Measurements from ENCODE around the gene RSU1.

DNA sequence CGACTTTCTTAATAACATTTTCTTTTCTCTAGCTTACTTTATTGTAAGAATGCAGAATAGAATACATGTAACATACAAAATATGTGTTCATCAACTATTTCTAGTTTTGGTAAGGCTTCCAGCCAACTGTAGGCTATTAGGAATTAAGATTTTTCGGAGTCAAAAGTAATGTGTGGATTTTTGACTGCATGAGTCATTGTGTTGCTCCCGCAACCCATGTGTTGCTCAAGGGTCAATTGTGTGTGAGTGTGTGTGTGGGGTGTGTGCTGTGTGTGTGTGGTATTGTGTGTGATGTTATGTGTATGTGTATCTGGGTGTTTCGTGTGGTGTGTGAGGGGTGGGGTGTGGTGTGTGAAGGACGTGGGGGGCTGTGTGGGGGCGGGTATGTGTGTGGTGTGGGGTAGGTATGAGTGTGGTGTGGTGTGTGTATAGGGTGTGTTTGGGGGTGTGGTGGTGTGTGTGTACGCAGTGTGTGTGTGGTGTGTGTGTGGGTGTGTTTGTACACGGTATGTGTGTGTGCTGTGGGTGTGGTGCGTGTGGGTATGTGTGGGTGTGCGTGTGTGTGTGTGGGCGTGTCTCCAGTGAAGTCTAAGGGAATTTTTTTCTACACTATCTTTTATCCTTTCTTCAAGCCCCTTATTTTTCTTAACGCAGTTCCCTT lies 60.5 kb downstream of the RSU1 start:
- TF ChIP-seq, protein P1, sequence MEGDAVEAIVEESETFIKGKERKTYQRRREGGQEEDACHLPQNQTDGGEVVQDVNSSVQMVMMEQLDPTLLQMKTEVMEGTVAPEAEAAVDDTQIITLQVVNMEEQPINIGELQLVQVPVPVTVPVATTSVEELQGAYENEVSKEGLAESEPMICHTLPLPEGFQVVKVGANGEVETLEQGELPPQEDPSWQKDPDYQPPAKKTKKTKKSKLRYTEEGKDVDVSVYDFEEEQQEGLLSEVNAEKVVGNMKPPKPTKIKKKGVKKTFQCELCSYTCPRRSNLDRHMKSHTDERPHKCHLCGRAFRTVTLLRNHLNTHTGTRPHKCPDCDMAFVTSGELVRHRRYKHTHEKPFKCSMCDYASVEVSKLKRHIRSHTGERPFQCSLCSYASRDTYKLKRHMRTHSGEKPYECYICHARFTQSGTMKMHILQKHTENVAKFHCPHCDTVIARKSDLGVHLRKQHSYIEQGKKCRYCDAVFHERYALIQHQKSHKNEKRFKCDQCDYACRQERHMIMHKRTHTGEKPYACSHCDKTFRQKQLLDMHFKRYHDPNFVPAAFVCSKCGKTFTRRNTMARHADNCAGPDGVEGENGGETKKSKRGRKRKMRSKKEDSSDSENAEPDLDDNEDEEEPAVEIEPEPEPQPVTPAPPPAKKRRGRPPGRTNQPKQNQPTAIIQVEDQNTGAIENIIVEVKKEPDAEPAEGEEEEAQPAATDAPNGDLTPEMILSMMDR (IDR thresholded peaks at IDR 0.05): no peak
- no peak for TF ChIP-seq POLR2A (IDR thresholded peaks at IDR 0.05)
